Upper lobe of right lung (tissue), 1 donor: Measurements from ENCODE around the gene SHC3. TPM values are rescaled to one million over a fixed set of nuclear protein-coding genes. Genes with fewer than 3 reads are reported as not detected.

Experiments used
- ATAC-seq: fragments of 200-7000 bp; cut with Tn5 transposase; one replicate; pipeline ENCODE4 v1.9.1; 2020; ENCODE audit warnings: mild to moderate bottlenecking, moderate library complexity
- DNase-seq: peaks from one replicate; pipeline ENCODE4 v3.0.0-alpha.2; 2020
- H3K27ac ChIP-seq: fragments of 200-600 bp; one replicate; pipeline ENCODE4 v1.8.0; 2022
- H3K27me3 ChIP-seq: fragments of 200-600 bp; one replicate; pipeline ENCODE4 v1.8.0; 2022; ENCODE audit warnings: mild to moderate bottlenecking
- H3K36me3 ChIP-seq: fragments of 200-600 bp; one replicate; pipeline ENCODE4 v1.8.0; 2022
- H3K4me1 ChIP-seq: fragments of 200-600 bp; one replicate; pipeline ENCODE4 v1.8.0; 2022
- H3K4me3 ChIP-seq: fragments of 200-600 bp; one replicate; pipeline ENCODE4 v1.8.0; 2022; ENCODE audit warnings: mild to moderate bottlenecking
- H3K9me3 ChIP-seq: fragments of 200-600 bp; one replicate; pipeline ENCODE4 v1.8.0; 2022
- intact Hi-C: fragments of 100-400 bp; cut with DNase I; formaldehyde crosslinking; loops from one replicate; pipeline ENCODE4 v1.11.0; 2022
- long read RNA-seq: library from polyadenylated mRNA; unstranded; transcript quantifications from one replicate; pipeline ENCODE4 v2.0.0, GENCODE V29; 2021
- total RNA-seq: library from RNA; stranded (reverse); fragmentation: NEBNext Ultra II Directional; extraction: Animal tissue kit (Norgen Biotek cat#: 25700); gene quantifications from one replicate; pipeline ENCODE4 v1.2.1, GENCODE V29; 2021
- TF ChIP-seq, protein P1 (sequence below): fragments of 200-600 bp; IDR thresholded peaks from one replicate; pipeline ENCODE4 v1.8.0; 2022; ENCODE audit warnings: antibody characterized with exemption
- donor health status: DM: no; HTN: yes; CAD: no; lungs with severe emphysema.

The SHC3 gene
- total RNA-seq: 12.9 TPM
- long read RNA-seq, full-length matches to known transcripts: 15 of 44 reads
- long read RNA-seq, partial matches to known transcripts: 1 of 44 reads
- long read RNA-seq, other reads (novel, unspliced or antisense): 28 of 44 reads

DNA sequence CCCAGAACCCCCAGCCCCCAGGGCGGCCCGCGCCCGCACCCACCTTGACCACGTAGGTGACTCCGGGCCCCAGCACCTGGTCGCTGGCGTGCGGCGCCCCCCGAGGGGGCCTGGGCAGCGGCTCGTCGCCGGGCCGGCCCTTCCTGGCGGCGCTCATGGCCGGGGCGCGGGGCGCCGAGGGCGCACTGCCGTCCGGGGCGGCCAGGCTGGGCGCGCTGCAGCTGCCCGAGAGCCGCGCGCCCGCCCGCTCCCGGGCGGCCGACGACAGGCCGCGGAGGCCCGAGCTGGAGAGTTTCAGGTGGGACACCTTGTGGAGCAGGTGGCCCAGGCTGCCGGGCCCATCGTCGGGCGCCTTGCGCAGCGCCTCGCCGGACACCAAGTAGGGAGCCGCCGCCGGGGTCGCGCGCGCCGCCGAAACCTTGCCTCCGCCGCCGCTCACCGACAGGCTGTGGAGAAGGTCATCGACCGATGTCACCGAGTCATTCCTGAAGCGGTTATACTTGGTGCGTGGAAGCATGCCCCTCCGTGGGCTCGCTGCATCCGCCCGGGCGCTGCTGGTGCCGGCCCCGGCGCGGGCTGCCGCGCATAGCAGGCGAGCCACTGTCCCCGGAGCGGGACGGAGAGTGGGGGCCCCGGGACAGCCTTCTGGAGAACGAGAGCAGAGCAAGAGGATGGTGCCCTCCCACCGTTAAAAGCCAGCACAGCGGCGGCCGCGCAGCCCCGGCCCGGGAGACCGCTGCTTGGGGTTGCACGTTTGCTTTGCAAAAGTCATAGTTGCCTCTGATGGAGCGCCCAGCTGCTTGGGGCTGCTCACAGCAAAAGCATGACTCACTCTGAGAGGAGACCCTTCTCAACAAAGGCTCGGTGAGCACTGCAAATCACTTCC is at the start of gene SHC3:
TSS of gene SHC3 (minus strand) at position 875 of the 886 bp plus-strand sequence. CDS start at position 517, 358 bp downstream.
- Histone ChIP-seq H3K27ac (peak within 1 kb of the TSS; percentile 80), H3K9me3 (no peaks in the 10 kb centered on the region), H3K27me3 (peaks cover 30% of the 10 kb centered on the region), H3K4me1 (peaks cover 15% of the 10 kb centered on the region), H3K4me3 (peak within 1 kb of the TSS; percentile 56), H3K36me3 (no peaks in the 10 kb centered on the region)
- peak; percentile 68 for DNase-seq
- TF ChIP-seq, protein P1, sequence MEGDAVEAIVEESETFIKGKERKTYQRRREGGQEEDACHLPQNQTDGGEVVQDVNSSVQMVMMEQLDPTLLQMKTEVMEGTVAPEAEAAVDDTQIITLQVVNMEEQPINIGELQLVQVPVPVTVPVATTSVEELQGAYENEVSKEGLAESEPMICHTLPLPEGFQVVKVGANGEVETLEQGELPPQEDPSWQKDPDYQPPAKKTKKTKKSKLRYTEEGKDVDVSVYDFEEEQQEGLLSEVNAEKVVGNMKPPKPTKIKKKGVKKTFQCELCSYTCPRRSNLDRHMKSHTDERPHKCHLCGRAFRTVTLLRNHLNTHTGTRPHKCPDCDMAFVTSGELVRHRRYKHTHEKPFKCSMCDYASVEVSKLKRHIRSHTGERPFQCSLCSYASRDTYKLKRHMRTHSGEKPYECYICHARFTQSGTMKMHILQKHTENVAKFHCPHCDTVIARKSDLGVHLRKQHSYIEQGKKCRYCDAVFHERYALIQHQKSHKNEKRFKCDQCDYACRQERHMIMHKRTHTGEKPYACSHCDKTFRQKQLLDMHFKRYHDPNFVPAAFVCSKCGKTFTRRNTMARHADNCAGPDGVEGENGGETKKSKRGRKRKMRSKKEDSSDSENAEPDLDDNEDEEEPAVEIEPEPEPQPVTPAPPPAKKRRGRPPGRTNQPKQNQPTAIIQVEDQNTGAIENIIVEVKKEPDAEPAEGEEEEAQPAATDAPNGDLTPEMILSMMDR: no peak
- ATAC-seq: peak; percentile 8
- intact Hi-C loops: no loop called here

- Histone ChIP-seq H3K4me3 (no peak overlapping the region), H3K9me3 (no peaks in the 10 kb centered on the region), H3K36me3 (no peaks in the 10 kb centered on the region), H3K4me1 (no peaks in the 10 kb centered on the region), H3K27ac (no peak overlapping the region), H3K27me3 (no peaks in the 10 kb centered on the region)
- intact Hi-C loops: no loop called here
- TF ChIP-seq, protein P1: no peak
- DNase-seq (no peak), ATAC-seq (no peak)
Observed at GRCh38 chr9:89225991-89226471, 47.4 kb upstream of the SHC3 start.

GRCh38 chr9:89225587-89225986 is 47.0 kb upstream of the SHC3 start:
- no peaks in the 10 kb centered on the region for H3K9me3 ChIP-seq
- H3K27ac ChIP-seq: no peak overlapping the region
- no peak for DNase-seq
- H3K4me3 ChIP-seq: no peak overlapping the region
- no peak for ATAC-seq
- intact Hi-C loops: no loop called here
- no peaks in the 10 kb centered on the region for H3K36me3 ChIP-seq
- no peaks in the 10 kb centered on the region for H3K4me1 ChIP-seq
- no peaks in the 10 kb centered on the region for H3K27me3 ChIP-seq
- TF ChIP-seq, protein P1: no peak

GRCh38 chr9:89225036-89225435 is 46.4 kb upstream of the SHC3 start:
- no peaks in the 10 kb centered on the region for H3K4me1 ChIP-seq
- TF ChIP-seq, protein P1: no peak
- DNase-seq (no peak), ATAC-seq (no peak)
- H3K4me3 ChIP-seq: no peak overlapping the region
- H3K27ac ChIP-seq: no peak overlapping the region
- H3K36me3 ChIP-seq: no peaks in the 10 kb centered on the region
- intact Hi-C loops: no loop called here
- no peaks in the 10 kb centered on the region for H3K9me3 ChIP-seq
- H3K27me3 ChIP-seq: no peaks in the 10 kb centered on the region

GRCh38 chr9:89224633-89225032 is 46.0 kb upstream of the SHC3 start:
- Histone ChIP-seq H3K27ac (no peak overlapping the region), H3K36me3 (no peaks in the 10 kb centered on the region), H3K27me3 (no peaks in the 10 kb centered on the region), H3K4me1 (no peaks in the 10 kb centered on the region), H3K9me3 (no peaks in the 10 kb centered on the region), H3K4me3 (no peak overlapping the region)
- intact Hi-C loops: no loop called here
- DNase-seq (no peak), ATAC-seq (no peak)
- TF ChIP-seq, protein P1: no peak
